GM19351 (cell line): Measurements from ENCODE around the gene ARHGDIG.

Experiments used
- ATAC-seq: cut with Tn5 transposase; IDR thresholded peaks from one replicate; pipeline ENCODE4 v1.9.1; 2021; ENCODE audit warnings: mild to moderate bottlenecking, moderate library complexity; ENCODE audit not compliant: unreplicated experiment

The ARHGDIG gene

GRCh38 chr16:279531-279930, 860 bp upstream of the ARHGDIG start:
- ATAC-seq = no peak

GRCh38 chr16:280005-280460, 358 bp upstream of the ARHGDIG start:
- ATAC-seq = no peak

GRCh38 chr16:280991-281659, 734 bp downstream of the ARHGDIG start:
- no peak for ATAC-seq

- ATAC-seq = no peak
Measured at GRCh38 chr16:281660-282255, 1.4 kb downstream of the ARHGDIG start.

GRCh38 chr16:282491-282890, 2.1 kb downstream of the ARHGDIG start:
- ATAC-seq = no peak

GRCh38 chr16:283033-283805, 2.8 kb downstream of the ARHGDIG start, which contains the start of gene PDIA2:
Gene PDIA2 (plus strand): TSS chr16:283164. CDS start chr16:283170, 6 bp downstream.
- no peak for ATAC-seq

- no peak for ATAC-seq
Measured at GRCh38 chr16:284204-285120, 4.1 kb downstream of the ARHGDIG start.

- no peak for ATAC-seq
Measured at GRCh38 chr16:285146-286055, 5.0 kb downstream of the ARHGDIG start.

- ATAC-seq = no peak
Measured at GRCh38 chr16:286491-287297, 6.3 kb downstream of the ARHGDIG start.

GRCh38 chr16:287298-287811, 7.0 kb downstream of the ARHGDIG start:
- no peak for ATAC-seq

- ATAC-seq = no peak
Measured at GRCh38 chr16:287981-288920, 7.9 kb downstream of the ARHGDIG start.

- ATAC-seq = no peak
Measured at GRCh38 chr16:289395-289997, 9.1 kb downstream of the ARHGDIG start.

- no peak for ATAC-seq
Measured at GRCh38 chr16:290015-290680, 9.8 kb downstream of the ARHGDIG start.

- no peak for ATAC-seq
Measured at GRCh38 chr16:290681-291405, 10.5 kb downstream of the ARHGDIG start.

- ATAC-seq = no peak
Measured at GRCh38 chr16:291539-291938, 11.1 kb downstream of the ARHGDIG start.
